SU-DHL-6 (cell line): ENCODE results near the gene LUC7L2.

Source experiments
- CTCF ChIP-seq: fragments of 200-600 bp; sonication (generic); IDR thresholded peaks from one replicate; pipeline ENCODE4 v1.5.1; 2017; ENCODE audit warnings: antibody characterized with exemption, mild to moderate bottlenecking, low read length, moderate library complexity; ENCODE audit not compliant: insufficient read depth, poor library complexity, severe bottlenecking
- EZH2phosphoT487 ChIP-seq: fragments of 200-600 bp; sonication (generic), shearing (Covaris generic); conservative IDR thresholded peaks from 2 replicates; pipeline ENCODE4 v1.6.1; 2018; ENCODE audit warnings: mild to moderate bottlenecking, antibody characterized with exemption, low read length, moderate library complexity, mixed read lengths

DNA sequence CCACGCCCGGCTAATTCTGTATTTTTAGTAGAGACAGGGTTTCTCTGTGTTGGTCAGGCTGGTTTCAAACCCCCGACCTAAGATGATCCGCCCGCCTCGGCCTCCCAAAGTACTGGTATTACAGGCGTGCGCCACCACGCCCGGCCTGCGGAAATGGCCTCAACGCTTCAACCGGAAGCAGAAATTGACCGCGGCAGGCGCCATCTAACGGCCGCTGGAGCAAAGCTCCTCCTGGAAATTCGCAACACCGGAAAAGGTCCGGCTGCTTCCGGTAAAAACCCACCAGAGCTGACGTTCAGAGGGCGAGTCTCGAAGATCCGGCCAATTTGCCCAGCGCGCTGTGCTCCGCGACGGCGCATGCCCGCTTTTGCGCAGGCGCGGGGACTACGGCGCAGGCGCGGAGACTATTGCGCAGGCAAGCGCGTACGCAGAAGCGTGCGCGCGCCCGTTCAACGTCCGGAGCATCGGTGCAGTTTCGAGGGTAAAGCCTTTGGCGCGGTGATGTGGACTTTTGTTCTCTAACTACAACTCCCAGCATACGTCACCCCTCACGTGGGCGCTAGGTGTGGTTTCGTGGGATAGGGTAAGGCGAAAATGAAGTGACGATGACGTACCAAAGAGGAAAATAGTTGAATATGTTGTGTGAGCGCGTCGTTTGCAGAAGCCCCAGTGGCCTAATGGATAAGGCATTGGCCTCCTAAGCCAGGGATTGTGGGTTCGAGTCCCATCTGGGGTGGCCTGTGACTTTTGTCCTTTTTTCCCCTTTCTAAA lies 19.5 kb upstream of the LUC7L2 start:
- TF ChIP-seq CTCF (peak; percentile 66), EZH2phosphoT487 (no peak)
